GM19351 (cell line): Measurements from ENCODE around the gene FOXB2.
"Not testable (repeated sequence)": the region's sequence is repeated elsewhere in the genome, so short reads cannot be mapped to it uniquely, and the experiment has no call there.

Source experiments
- ATAC-seq: cut with Tn5 transposase; IDR thresholded peaks from one replicate; pipeline ENCODE4 v1.9.1; 2021; ENCODE audit warnings: mild to moderate bottlenecking, moderate library complexity; ENCODE audit not compliant: unreplicated experiment

FOXB2 gene

GRCh38 chr9:77043743-77044142, 24.3 kb downstream of the FOXB2 start:
- not testable (repeated sequence) for ATAC-seq

GRCh38 chr9:77060681-77061080, 41.2 kb downstream of the FOXB2 start:
- not testable (repeated sequence) for ATAC-seq

GRCh38 chr9:77063645-77064285, 44.3 kb downstream of the FOXB2 start:
- no peak for ATAC-seq

GRCh38 chr9:77066388-77066787, 46.9 kb downstream of the FOXB2 start:
- no peak for ATAC-seq
